PFSK-1 (cell line): ENCODE results near the gene CEACAM3.

Experiments used
- FOXP2 ChIP-seq: optimal IDR thresholded peaks from 2 replicates; pipeline ENCODE3; 2011; ENCODE audit warnings: borderline replicate concordance, control low read depth, inconsistent platforms; ENCODE audit not compliant: insufficient read depth; ENCODE audit errors: extremely low read length, extremely low read depth
- POLR2AphosphoS5 ChIP-seq: IDR thresholded peaks from 2 replicates; pipeline ENCODE4 v1.6.1; 2012; ENCODE audit warnings: low read depth, mild to moderate bottlenecking, control low read depth, low read length, moderate library complexity
- REST ChIP-seq, 2 experiments: IDR thresholded peaks; 2 replicates each; pipeline versions ENCODE4 v1.6.1 to v1.8.0; 2011 to 2012; ENCODE audit warnings: low read depth in 2 of 2, low read length in 2 of 2, control low read depth in 1 of 2, inconsistent platforms in 1 of 2, mild to moderate bottlenecking in 1 of 2, moderate library complexity in 1 of 2; ENCODE audit not compliant: insufficient read depth in 1 of 2
- SIN3A ChIP-seq: IDR thresholded peaks from 2 replicates; pipeline ENCODE4 v1.6.1; 2012; ENCODE audit warnings: mild to moderate bottlenecking, low read length, moderate library complexity, borderline replicate concordance; ENCODE audit not compliant: insufficient read depth
- TAF1 ChIP-seq: IDR thresholded peaks from 2 replicates; pipeline ENCODE4 v1.6.1; 2012; ENCODE audit warnings: low read length, control low read depth, borderline replicate concordance; ENCODE audit not compliant: insufficient read depth

The CEACAM3 gene

GRCh38 chr19:41801792-41802211 is 5.4 kb downstream of the CEACAM3 start:
- TF ChIP-seq TAF1 (no peak), REST (IDR thresholded peaks at IDR 0.05; ENCODE audit: insufficient read depth in 1 of 2, low read depth in 2 of 2, low read length in 2 of 2) (no peak), POLR2AphosphoS5 (no peak), FOXP2 (no peak), SIN3A (no peak)

GRCh38 chr19:41802770-41803169 is 6.4 kb downstream of the CEACAM3 start:
- TF ChIP-seq REST (IDR thresholded peaks at IDR 0.05; ENCODE audit: insufficient read depth in 1 of 2, low read depth in 2 of 2, low read length in 2 of 2), result no peak
- TF ChIP-seq FOXP2, result no peak
- TF ChIP-seq SIN3A, result no peak
- no peak for TF ChIP-seq TAF1
- TF ChIP-seq POLR2AphosphoS5, result no peak

- TF ChIP-seq SIN3A, result no peak
- TF ChIP-seq POLR2AphosphoS5, result no peak
- TF ChIP-seq FOXP2, result no peak
- TF ChIP-seq REST (IDR thresholded peaks at IDR 0.05; ENCODE audit: insufficient read depth in 1 of 2, low read depth in 2 of 2, low read length in 2 of 2), result no peak
- TF ChIP-seq TAF1, result no peak
Measured at GRCh38 chr19:41804336-41804735, 7.9 kb downstream of the CEACAM3 start.

- TF ChIP-seq POLR2AphosphoS5 (no peak), FOXP2 (no peak), REST (IDR thresholded peaks at IDR 0.05; ENCODE audit: insufficient read depth in 1 of 2, low read depth in 2 of 2, low read length in 2 of 2) (no peak), SIN3A (no peak)
Measured at GRCh38 chr19:41807176-41807575, 10.8 kb downstream of the CEACAM3 start.

GRCh38 chr19:41808663-41809566 is 12.5 kb downstream of the CEACAM3 start:
- TF ChIP-seq SIN3A, result no peak
- no peak for TF ChIP-seq TAF1
- no peak for TF ChIP-seq REST (IDR thresholded peaks at IDR 0.05; ENCODE audit: insufficient read depth in 1 of 2, low read depth in 2 of 2, low read length in 2 of 2)
- no peak for TF ChIP-seq FOXP2
- no peak for TF ChIP-seq POLR2AphosphoS5
